ENCODE data around the gene KPNA6.

The KPNA6 gene

GRCh38 chr1:32187850-32188249, 80.0 kb downstream of the KPNA6 start:
- no peak for DNase-seq (ENCODE audit: low read depth)

DNA sequence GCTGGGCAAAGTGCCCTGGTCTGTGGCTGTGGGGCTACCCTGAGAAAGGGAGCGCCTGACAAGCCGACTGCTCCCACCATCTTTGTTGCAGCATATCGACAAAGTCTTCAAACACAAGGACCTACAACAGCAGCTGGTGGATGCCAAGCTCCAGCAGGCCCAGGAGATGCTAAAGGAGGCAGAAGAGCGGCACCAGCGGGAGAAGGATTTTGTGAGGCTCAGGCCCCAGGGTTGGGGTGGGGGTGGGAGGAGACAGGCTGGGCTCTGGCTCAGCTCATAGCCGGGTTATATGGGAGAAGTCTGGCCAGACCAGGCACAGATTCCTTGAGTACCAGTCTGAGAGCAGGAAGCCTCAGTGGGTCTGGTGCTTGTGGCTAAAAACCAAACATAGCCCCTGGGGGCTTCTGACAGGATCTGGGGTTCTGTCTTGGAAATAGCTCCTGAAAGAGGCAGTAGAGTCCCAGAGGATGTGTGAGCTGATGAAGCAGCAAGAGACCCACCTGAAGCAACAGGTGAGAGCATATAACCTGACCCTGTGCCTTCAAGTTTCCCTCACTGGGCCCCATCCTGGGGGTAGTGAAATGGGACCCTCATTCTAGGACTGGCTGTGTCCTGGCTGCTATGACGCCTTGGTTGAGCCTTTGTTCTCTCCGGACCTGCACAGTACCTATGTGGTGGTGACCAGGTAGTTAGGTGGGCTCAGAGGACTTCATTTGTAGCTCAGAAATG, 84.5 kb downstream of the KPNA6 start:
- no peak for DNase-seq (ENCODE audit: low read depth)

DNA sequence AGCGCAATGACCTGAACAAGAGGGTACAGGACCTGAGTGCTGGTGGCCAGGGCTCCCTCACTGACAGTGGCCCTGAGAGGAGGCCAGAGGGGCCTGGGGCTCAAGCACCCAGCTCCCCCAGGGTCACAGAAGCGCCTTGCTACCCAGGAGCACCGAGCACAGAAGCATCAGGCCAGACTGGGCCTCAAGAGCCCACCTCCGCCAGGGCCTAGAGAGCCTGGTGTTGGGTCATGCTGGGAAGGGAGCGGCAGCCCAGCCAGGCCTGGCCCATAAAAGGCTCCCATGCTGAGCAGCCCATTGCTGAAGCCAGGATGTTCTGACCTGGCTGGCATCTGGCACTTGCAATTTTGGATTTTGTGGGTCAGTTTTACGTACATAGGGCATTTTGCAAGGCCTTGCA, 87.1 kb downstream of the KPNA6 start:
- DNase-seq (ENCODE audit: low read depth) = no peak

DNA sequence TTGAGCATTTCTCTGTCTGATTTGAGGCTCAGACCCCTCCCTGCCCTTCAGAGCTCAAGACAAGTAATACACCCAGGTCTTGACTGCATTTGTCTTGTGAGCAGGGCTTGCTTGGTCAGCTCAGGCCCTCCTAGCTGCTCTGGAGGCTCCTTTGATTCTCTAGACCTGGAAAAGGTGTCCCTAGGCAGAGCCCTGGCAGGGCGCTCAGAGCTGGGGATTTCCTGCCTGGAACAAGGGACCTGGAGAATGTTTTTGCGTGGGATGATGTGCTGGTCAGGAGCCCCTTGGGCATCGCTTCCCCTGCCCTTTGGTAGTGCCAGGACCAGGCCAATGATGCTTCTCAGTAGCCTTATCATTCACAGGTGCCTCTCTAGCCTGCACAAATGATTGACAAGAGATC, 87.7 kb downstream of the KPNA6 start:
- DNase-seq (ENCODE audit: low read depth) = no peak

GRCh38 chr1:32195972-32196823, 88.3 kb downstream of the KPNA6 start:
- no peak for DNase-seq (ENCODE audit: low read depth)

DNA sequence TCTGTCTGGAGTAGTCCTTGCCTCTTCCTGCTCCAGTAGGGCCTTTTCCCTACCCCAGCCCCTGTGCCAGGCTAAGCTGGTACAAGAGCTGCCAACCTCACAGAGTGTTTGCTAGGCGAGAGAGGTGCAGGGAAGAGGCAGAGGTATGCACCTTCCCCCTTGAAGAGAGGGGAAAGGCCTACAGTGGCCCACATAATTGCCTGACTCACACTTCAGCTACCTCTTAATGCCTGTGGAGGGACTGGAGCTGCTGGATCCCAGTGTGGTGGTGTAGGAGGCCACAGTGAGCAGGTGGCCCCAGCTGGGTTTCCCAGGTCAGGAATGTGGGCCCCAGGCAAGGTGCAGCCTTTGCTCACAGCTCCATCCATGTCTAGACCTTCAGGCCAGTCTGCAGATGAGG, 89.2 kb downstream of the KPNA6 start:
- DNase-seq (ENCODE audit: low read depth) = no peak

DNA sequence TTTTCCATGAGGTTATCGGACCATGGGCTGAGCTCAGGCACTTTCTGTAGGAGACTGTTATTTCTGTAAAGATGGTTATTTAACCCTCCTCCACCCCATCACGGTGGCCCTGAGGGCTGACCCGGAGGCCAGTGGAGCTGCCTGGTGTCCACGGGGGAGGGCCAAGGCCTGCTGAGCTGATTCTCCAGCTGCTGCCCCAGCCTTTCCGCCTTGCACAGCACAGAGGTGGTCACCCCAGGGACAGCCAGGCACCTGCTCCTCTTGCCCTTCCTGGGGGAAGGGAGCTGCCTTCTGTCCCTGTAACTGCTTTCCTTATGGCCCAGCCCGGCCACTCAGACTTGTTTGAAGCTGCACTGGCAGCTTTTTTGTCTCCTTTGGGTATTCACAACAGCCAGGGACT, 90.0 kb downstream of the KPNA6 start:
- no peak for DNase-seq (ENCODE audit: low read depth)

DNA sequence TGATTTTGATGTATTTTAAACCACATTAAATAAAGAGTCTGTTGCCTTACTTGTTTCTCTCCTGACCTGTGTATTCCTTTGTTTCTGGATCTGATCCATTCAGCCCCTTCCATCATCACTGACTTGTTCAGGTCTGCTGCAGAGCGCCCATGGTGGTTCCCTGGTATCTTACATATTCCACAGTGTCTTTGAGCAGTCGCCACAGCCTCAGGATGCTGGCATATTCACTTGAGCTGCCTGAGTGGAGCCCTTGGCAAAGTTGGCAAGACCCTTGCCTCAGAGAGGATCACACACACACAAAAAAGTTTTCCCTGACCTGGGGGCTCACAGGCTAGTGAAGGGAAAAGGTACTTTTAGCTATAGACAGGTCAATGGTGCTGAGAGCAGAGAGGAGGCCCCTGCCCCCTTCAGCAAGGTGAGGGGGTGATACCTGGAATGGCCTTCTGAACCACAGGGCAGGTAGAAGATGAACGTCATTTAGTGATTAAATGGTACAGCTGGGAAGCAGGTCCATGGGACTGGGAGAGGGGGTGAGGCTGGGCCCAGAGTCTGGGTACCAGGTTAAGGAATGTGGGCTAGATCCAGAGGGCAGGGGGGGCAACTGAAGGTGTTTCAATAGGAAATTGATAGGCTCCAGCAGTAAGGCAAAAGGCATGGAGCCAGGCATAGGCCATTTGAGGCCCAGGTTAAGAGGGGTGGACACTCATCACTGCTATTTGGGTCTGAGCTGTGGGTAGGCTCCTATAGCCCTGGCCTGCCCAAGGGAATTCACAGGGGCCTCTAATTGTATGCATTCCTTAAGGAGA, 90.6 kb downstream of the KPNA6 start:
- no peak for DNase-seq (ENCODE audit: low read depth)

- no peak for DNase-seq (ENCODE audit: low read depth)
Observed at GRCh38 chr1:32199043-32199716, 91.3 kb downstream of the KPNA6 start.

DNA sequence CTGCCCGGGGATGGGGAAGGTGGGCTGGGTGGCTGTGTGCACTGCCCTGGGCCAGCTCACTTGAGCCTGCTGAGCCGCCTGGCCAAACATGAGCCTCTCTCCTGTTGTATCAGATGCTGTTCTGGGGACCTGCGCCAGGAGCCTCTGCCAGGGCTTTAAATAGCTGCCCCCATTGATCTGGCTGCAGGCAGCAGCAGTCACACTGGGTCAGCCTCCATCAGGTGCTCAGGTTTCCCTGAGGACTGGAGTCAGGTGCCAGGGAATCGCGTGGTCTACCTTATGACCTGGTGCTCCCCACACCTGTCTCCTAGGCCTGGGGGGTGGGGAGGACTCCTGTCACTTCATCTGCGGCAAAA, 91.8 kb downstream of the KPNA6 start:
- DNase-seq (ENCODE audit: low read depth) = no peak

GRCh38 chr1:32200226-32201010, 92.6 kb downstream of the KPNA6 start, which contains the start of gene CCDC28B:
Gene CCDC28B (plus strand): TSS chr1:32200595. CDS start chr1:32201936, 1,341 bp downstream.
- DNase-seq (ENCODE audit: low read depth) = peak; percentile 45

GRCh38 chr1:32201011-32201855, 93.4 kb downstream of the KPNA6 start:
- DNase-seq (ENCODE audit: low read depth) = no peak

GRCh38 chr1:32204943-32205361, 97.1 kb downstream of the KPNA6 start:
- DNase-seq (ENCODE audit: low read depth) = no peak

DNA sequence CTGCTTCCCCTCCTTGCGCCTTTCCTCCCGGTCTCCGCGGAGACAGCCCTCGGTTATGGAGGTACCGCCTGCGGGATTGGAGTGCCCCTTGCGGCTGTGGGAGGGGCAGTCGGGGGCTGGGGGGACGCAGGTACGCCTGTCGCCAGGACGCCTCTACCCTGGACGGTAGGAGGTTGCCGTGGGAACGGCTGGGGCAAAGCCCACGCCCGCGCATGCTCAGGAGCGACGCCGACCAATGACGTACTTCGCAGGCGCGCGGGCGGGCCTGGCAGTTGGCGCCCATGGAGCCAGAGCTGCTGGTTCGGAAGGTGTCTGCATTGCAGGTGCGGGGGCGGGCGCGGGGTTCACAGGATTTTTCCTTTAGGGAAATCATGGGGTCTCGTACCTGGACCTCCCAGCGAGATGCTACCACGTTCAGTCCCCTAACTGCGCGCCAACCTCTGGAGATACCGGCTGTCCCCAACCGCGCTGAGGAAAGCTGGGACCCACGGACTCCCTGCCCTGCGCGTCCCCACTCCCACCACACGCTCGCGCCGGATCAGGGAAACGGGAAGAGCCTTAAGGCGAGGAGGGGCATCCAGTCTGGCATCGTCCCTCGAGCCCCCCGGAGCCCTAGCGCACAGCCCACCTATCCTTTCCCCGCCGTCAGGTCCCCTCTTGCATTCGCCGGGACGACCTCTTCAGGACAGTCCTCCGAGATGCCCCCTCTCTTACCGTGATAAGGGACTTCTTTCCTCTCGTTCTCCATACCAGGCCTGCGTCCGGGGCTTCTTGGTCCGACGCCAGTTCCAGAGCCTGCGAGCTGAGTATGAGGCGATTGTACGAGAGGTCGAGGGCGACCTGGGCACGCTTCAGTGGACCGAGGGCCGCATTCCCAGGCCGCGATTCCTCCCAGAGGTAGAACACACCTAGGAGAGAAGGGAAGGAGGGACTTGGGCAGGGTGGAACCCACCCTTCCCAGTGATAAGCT, 97.8 kb downstream of the KPNA6 start, which contains the start of gene IQCC:
IQCC (plus strand) TSS at position 271 of the 970 bp plus-strand sequence; CDS start at position 282, 11 bp downstream.
- DNase-seq (ENCODE audit: low read depth) = peak; percentile 48

DNA sequence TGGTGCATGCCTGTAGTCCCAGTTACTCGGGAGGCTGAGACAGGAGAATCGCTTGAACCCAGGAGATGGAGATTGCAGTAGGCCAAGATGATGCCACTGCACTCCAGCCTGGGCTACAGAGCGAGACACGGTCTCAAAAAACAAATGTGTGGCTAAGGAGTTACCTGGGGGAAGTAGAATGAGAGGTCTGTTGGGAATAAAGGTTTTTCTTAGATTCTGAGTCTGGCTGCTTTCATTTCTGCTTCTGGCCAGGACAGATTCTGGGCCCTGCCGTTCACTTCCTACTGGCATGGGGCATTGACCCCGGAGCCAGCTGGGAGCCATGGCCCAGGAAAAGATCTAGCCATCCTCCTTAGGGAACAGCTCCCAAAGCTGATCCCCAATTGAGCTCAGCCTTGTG, 100.6 kb downstream of the KPNA6 start:
- no peak for DNase-seq (ENCODE audit: low read depth)

DNA sequence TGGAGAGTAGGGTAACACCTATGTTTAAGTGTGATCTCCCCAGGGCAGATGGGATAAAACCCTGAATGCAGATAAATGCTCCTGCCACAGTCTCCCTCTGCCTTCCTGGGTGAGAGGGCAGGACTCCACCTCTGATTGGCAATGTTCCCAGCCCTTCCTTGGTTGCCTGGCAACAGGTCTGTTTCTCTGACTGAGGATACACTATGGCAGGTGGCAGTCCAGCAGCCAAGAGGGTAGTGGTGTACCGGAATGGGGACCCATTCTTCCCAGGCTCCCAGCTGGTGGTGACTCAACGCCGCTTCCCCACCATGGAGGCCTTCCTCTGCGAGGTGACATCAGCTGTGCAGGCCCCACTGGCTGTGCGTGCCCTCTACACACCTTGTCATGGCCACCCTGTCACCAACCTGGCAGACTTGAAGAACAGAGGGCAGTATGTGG, 101.1 kb downstream of the KPNA6 start, which contains the start of gene DCDC2B:
DCDC2B (plus strand) TSS at position 199 of the 438 bp plus-strand sequence; CDS start at position 204, 5 bp downstream.
- peak; percentile 31 for DNase-seq (ENCODE audit: low read depth)

- no peak for DNase-seq (ENCODE audit: low read depth)
Observed at GRCh38 chr1:32215629-32216480, 108.0 kb downstream of the KPNA6 start.

- DNase-seq (ENCODE audit: low read depth) = no peak
Observed at GRCh38 chr1:32216566-32216965, 108.7 kb downstream of the KPNA6 start.
